Prostate gland (tissue), 2 donors: ENCODE results near the gene PRDM1. TPM values are rescaled to one million over a fixed set of nuclear protein-coding genes. Genes with fewer than 3 reads are reported as not detected.

ENCODE experiments used
- DNase-seq: peaks from one replicate; pipeline ENCODE4 v3.0.0-alpha.2; 2019; ENCODE audit warnings: low spot score
- H3K27ac ChIP-seq, 2 donors: fragments of 200-600 bp; sonication (generic); 2 replicates each; pipeline ENCODE4 v1.5.1; 2017 to 2019
- H3K27me3 ChIP-seq: fragments of 200-600 bp; sonication (generic); replicated peaks from 2 replicates; pipeline ENCODE4 v1.5.1; 2019; ENCODE audit not compliant: insufficient read depth
- H3K36me3 ChIP-seq, 2 donors: fragments of 200-600 bp; sonication (generic); 1 replicate in 1 of 2; 2 replicates in 1 of 2; pipeline versions ENCODE4 v1.5.1 to v1.8.1; 2017 to 2019
- H3K4me1 ChIP-seq: fragments of 200-600 bp; sonication (generic); replicated peaks from 2 replicates; pipeline ENCODE4 v1.5.1; 2019
- H3K4me3 ChIP-seq, 2 donors: fragments of 200-600 bp; sonication (generic); 2 replicates each; pipeline ENCODE4 v1.5.1; 2017 to 2019
- H3K9me3 ChIP-seq: fragments of 200-600 bp; sonication (generic); 2 replicates; pipeline ENCODE4 v1.5.1; 2017
- POLR2A ChIP-seq: fragments of 450-650 bp; IDR thresholded peaks from one replicate; pipeline ENCODE4 v1.6.1; 2016; ENCODE audit warnings: antibody characterized with exemption, mild to moderate bottlenecking
- POLR2AphosphoS5 ChIP-seq: sonication (generic); formaldehyde crosslinking; IDR thresholded peaks from one replicate; pipeline ENCODE4 v1.6.1; 2017; ENCODE audit warnings: antibody characterized with exemption
- WGBS: methylation state at CpG from one replicate; pipeline ENCODE4 v1.1.5; 2018; 5-methylcytosine and 5-hydroxymethylcytosine counted together
- intact Hi-C: fragments of 100-400 bp; cut with DNase I; formaldehyde crosslinking; loops from one replicate; pipeline ENCODE4 v1.14.2; 2022
- total RNA-seq, 2 donors: library from RNA; depleted of rRNA; stranded (reverse); fragments of >200 nt; gene quantifications; one replicate each; pipeline ENCODE4 v1.1.0, GENCODE V29; 2016
- TF ChIP-seq, protein P1 (sequence below), 4 experiments: fragments of 200-600 bp in 2 of 4; fragments of 450-650 bp in 2 of 4; sonication (generic) in 2 of 4; IDR thresholded peaks; 1 replicate in 3 of 4; 2 replicates in 1 of 4; pipeline ENCODE4 v1.5.1; 2016 to 2019; ENCODE audit warnings: antibody characterized with exemption in 4 of 4, mild to moderate bottlenecking in 2 of 4, moderate library complexity in 2 of 4

The PRDM1 gene
- total RNA-seq, 2 donors from 2014 or later: 3.5 TPM

DNA sequence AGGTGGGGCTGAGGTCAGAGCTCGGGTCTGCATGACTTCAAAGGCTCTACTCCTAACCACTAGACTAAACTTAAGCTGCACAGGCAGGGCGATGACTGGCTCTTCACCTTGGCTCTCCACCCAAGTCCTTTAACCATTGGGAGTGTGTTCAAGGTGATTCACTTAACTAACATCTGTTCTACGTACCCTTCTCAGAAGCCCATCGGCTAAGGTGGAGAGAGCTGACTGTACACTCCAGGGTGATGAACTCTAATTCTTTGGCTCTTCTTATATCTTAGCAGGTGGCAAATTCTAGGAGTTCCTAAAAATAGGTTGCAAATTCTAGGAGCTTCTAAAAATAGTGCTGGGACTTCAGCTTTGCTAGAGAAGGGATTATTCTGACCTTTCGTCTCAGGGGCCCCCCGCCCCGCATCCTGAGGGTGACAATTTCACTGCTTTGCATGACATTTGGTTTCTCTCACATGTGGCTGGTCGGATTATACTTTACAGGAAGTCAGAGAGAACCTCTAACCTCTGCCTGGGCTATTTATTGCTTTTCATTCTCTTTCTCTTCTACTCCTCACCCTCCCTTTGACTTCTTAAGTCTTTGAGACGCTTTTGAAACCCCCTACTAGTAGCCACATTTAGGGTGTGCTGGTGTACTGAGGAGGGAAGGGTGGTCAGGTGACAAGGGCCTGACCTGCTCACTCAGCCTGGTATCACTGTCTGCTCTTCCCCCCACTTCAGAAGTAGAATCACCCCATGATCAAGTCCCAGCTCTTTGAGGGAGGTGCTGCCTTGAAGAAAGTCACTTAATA is 55.5 kb downstream of the PRDM1 start:
- TF ChIP-seq, protein P1, sequence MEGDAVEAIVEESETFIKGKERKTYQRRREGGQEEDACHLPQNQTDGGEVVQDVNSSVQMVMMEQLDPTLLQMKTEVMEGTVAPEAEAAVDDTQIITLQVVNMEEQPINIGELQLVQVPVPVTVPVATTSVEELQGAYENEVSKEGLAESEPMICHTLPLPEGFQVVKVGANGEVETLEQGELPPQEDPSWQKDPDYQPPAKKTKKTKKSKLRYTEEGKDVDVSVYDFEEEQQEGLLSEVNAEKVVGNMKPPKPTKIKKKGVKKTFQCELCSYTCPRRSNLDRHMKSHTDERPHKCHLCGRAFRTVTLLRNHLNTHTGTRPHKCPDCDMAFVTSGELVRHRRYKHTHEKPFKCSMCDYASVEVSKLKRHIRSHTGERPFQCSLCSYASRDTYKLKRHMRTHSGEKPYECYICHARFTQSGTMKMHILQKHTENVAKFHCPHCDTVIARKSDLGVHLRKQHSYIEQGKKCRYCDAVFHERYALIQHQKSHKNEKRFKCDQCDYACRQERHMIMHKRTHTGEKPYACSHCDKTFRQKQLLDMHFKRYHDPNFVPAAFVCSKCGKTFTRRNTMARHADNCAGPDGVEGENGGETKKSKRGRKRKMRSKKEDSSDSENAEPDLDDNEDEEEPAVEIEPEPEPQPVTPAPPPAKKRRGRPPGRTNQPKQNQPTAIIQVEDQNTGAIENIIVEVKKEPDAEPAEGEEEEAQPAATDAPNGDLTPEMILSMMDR (IDR thresholded peaks at IDR 0.05): no peak
- TF ChIP-seq POLR2A: no peak
- no peak for TF ChIP-seq POLR2AphosphoS5
- H3K36me3 ChIP-seq: no peaks in the 10 kb centered on the region
- no peak overlapping the region for H3K27ac ChIP-seq
- DNase-seq: no peak
- H3K4me1 ChIP-seq: no peaks in the 10 kb centered on the region
- intact Hi-C loops: no loop called here
- H3K9me3 ChIP-seq: no peaks in the 10 kb centered on the region
- no peaks in the 10 kb centered on the region for H3K27me3 ChIP-seq
- 80% methylated on average over 9 of the region's 9 CpGs for WGBS
- H3K4me3 ChIP-seq: no peak overlapping the region

DNA sequence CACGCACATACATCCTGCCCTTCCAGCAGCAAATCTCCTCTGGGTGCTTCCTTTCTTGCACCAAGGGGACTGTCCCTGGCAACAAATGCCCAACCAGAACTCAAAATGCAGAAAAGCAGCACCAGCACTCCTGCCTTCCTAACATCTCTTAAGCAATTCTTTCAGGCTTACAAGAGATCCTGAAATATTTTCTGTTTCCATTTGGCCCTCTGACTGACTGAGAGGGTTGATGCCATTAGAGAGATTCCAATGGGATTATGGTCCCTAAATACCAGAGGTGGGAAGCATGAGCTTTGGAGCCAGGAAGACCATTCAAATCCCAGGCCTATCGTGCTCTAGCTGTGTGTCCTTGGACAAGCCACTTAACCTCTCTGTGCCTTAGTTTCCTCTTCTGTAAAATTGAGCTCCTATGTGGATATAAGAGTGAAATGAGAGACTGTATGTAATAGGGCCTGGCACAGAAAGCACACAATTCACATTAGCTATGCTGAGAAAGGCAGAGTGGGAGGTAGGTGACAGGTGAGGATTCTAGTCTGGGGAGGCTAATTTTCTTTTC is 56.8 kb downstream of the PRDM1 start:
- 69% methylated on average over 2 of the region's 2 CpGs for whole genome bisulfite sequencing
- DNase-seq: no peak
- Histone ChIP-seq H3K27ac (no peak overlapping the region), H3K27me3 (no peaks in the 10 kb centered on the region), H3K36me3 (no peaks in the 10 kb centered on the region), H3K9me3 (no peaks in the 10 kb centered on the region), H3K4me1 (no peaks in the 10 kb centered on the region), H3K4me3 (no peak overlapping the region)
- TF ChIP-seq POLR2A: no peak
- intact Hi-C loops: no loop called here

DNA sequence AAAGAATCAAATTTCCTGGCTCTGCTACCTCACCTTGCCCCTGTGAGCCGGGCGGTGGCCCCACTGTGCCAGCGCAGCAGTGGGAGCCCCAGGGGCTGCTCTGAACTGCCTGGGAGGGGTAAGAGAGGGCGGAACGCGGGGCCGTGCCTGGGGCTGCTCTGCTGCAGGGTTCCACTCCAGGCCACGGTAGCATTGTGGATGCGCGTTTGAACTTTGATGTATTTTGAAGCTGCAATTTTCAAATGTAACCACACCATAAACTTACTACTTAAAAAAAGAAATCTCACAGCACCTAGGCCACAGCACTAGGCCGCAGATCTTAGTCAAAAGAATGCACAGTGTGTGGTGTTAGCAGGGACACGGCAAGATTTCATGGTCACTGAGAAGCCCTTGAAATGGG is 57.5 kb downstream of the PRDM1 start:
- Histone ChIP-seq H3K27me3 (no peaks in the 10 kb centered on the region), H3K4me1 (no peaks in the 10 kb centered on the region), H3K27ac (no peak overlapping the region), H3K9me3 (no peaks in the 10 kb centered on the region), H3K36me3 (no peaks in the 10 kb centered on the region), H3K4me3 (no peak overlapping the region)
- no peak for DNase-seq
- no peak for TF ChIP-seq POLR2A
- TF ChIP-seq, protein P1 (IDR thresholded peaks at IDR 0.05): no peak
- WGBS: 92% methylated on average over 12 of the region's 12 CpGs
- intact Hi-C loops: no loop called here

DNA sequence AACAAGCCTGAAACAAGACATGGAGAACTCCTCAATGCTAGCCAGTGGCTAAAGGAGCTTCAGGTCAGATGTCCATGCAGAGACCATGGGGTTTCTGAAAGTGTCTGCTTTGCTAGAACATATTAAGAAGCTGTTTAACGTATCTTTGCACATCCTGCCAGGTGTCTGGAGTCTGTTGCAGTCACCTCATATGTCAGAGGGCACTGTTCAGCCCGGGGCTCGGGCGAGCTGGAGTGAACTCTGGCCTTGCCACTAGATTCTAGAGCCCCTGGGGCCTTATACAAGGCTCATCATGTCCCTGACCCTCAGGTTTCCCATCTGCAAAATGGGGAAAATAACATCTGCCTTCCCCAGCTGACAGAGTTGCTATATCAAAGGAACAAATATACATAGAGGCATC is 59.0 kb downstream of the PRDM1 start:
- no peak for DNase-seq
- H3K27ac ChIP-seq: no peak overlapping the region
- H3K27me3 ChIP-seq: no peaks in the 10 kb centered on the region
- H3K4me3 ChIP-seq: no peak overlapping the region
- TF ChIP-seq, protein P1 (IDR thresholded peaks at IDR 0.05): no peak
- TF ChIP-seq POLR2AphosphoS5 (no peak), POLR2A (no peak)
- H3K4me1 ChIP-seq: no peaks in the 10 kb centered on the region
- 84% methylated on average over 4 of the region's 4 CpGs for WGBS
- H3K36me3 ChIP-seq: no peaks in the 10 kb centered on the region
- intact Hi-C loops: no loop called here
- no peaks in the 10 kb centered on the region for H3K9me3 ChIP-seq

DNA sequence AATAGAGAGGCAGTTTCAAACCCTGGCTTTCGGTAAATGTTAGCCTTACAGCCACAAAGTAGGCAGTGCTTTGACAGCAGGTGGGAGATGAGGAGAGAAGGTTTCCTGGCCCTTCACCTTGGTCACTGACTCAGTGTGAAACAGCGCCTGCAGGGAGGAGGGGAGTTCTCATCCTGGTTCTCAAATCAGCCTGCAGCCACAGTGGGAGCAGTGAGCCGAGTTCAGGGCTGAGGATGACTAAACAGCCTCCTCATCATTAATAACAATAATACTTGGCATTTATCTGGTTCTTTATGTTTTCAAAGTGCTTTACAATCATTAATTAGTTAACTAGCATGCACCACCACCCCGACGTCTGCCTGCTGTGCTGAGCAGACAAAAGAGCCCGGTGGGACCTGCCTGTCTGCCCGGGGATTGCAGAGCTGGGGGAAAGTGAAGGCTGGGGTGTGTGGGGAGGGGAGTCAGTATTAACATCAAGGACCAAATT is 59.6 kb downstream of the PRDM1 start:
- DNase-seq: no peak
- Histone ChIP-seq H3K4me1 (no peaks in the 10 kb centered on the region), H3K27ac (no peak overlapping the region), H3K9me3 (no peaks in the 10 kb centered on the region), H3K27me3 (no peaks in the 10 kb centered on the region), H3K36me3 (no peaks in the 10 kb centered on the region), H3K4me3 (no peak overlapping the region)
- TF ChIP-seq, protein P1 (IDR thresholded peaks at IDR 0.05): no peak
- TF ChIP-seq POLR2A (no peak), POLR2AphosphoS5 (no peak)
- intact Hi-C loops: no loop called here
- WGBS: 51% methylated on average over 7 of the region's 7 CpGs
